Stimulated activated naive CD8-positive, alpha-beta T cell treated with anti-CD3 and anti-CD28 coated beads, Interleukin-15, amount 100 ng/mL, for 72 hours (primary cell): ENCODE measurements around the gene COL18A1.

Experiments used
- ATAC-seq: fragments of 150-1000 bp; cut with Tn5 transposase; 2 replicates; pipeline ENCODE4 v1.10.0; 2021; ENCODE audit warnings: mild to moderate bottlenecking, moderate library complexity
- DNase-seq, 2 donors: peaks; one replicate each; pipeline ENCODE4 v3.0.0; 2021 to 2022
- H3K27ac Mint-ChIP-seq, 2 donors: one replicate each; pipeline ENCODE4 v1.8.0; 2022; ENCODE audit warnings: mild to moderate bottlenecking in 2 of 2, mixed read lengths in 2 of 2, moderate library complexity in 2 of 2
- H3K27me3 Mint-ChIP-seq: one replicate; pipeline ENCODE4 v1.8.0; 2022; ENCODE audit warnings: mixed read lengths
- H3K4me1 Mint-ChIP-seq: one replicate; pipeline ENCODE4 v1.8.0; 2022; ENCODE audit warnings: mild to moderate bottlenecking, mixed read lengths
- H3K4me3 Mint-ChIP-seq, 2 donors: one replicate each; pipeline ENCODE4 v1.8.0; 2022; ENCODE audit warnings: mild to moderate bottlenecking in 2 of 2, mixed read lengths in 2 of 2, moderate library complexity in 1 of 2
- H3K9me3 Mint-ChIP-seq, 2 donors: one replicate each; pipeline ENCODE4 v1.8.0; 2022; ENCODE audit warnings: mixed read lengths in 2 of 2

Gene COL18A1

DNA sequence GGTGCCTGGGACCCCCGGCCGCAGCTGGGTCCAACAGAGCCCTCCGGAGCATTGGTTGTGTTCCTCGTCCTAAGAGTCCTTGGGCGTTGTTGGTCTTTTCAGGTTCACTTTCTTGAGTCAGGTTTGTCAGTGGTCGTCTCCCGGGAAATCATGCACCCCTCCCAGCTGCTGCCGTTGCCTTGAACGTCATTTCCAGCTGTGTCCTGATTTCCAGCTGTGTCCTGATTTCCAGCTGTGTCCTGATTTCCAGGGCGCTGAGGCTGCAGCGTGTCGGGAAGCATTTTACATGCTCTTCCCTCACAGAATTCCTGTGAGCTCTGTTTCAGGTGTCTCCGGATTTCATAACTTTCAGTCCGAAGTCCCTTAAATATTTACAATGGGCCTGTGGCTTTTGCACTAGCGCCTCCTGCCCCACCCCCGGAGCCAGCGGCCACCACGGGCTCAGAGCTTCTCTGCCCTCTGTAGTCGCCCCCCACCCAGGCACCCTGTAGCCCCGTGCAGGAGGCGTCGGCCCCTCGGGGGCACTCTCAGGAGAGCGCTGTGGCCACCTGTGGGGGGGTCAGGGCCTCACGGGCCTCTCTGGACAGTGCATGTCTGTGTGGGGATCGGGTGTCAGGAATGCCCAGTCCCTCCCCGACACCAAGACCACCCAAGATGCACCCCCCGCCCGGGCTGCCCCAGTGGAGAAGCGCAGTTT is 66.7 kb downstream of the COL18A1 start:
- Mint-ChIP-seq H3K9me3 (no peaks in the 10 kb centered on the region), H3K27me3 (no peaks in the 10 kb centered on the region), H3K4me1 (peaks cover 12% of the 10 kb centered on the region), H3K27ac (peak overlapping the region in 1 of 2 donors; percentile 50), H3K4me3 (peak overlapping the region in 1 of 2 donors; percentile 45)
- no peak for ATAC-seq
- no peak for DNase-seq

DNA sequence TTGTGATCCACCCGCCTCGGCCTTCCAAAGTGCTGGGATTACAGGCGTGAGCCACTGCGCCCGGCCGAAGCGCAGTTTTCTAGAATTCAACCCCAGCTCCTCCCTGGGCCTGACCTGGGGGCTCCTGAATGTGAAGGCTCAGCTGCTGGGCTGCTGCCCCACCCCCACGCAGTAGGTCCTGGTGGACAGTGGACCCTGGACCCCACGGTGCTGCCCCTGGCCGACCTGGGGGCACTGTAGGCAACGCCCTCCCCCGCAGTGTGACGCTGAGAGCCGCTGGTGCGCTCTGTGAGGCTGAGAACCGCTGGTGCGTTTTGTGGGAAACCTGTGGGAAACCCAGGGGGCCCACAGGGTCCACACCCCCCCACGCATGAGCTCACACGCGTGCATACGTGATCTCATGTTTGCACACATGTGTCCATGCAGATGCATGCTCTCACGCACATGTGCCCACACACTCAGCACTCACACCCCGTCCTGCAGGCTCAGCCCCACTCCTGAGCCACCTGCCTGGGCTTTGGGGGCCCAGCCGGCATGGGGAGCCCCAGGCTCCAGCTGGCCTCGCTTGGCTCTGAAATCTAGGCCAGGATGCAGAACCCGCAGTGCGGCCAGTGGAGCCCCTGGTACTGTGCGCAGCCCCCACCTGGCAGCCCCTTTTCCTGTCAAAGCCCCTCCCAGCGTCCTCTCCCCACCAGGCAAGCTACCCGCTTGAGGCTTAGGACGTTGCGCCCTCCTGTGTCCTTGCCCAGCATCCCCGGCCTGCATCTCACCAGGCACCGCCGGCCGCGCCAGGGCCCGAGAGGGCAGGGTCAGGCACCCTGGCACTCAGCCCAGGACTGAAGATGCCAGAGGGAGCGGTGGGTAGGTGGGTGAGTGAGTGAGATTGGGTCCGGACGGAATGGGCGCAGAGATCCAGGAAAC is 67.7 kb downstream of the COL18A1 start:
- H3K4me1 Mint-ChIP-seq, result peaks cover 12% of the 10 kb centered on the region
- H3K27ac Mint-ChIP-seq, result no peak overlapping the region
- DNase-seq (no peak), ATAC-seq (no peak)
- no peak overlapping the region for H3K4me3 Mint-ChIP-seq
- H3K9me3 Mint-ChIP-seq, result no peaks in the 10 kb centered on the region
- no peaks in the 10 kb centered on the region for H3K27me3 Mint-ChIP-seq

- Mint-ChIP-seq H3K27ac (no peak overlapping the region), H3K4me1 (peaks cover 22% of the 10 kb centered on the region), H3K27me3 (no peaks in the 10 kb centered on the region), H3K4me3 (no peak overlapping the region), H3K9me3 (no peaks in the 10 kb centered on the region)
- DNase-seq (no peak), ATAC-seq (no peak)
These were observed 68.7 kb downstream of the COL18A1 start for GRCh38 chr21:45473496-45474322.

DNA sequence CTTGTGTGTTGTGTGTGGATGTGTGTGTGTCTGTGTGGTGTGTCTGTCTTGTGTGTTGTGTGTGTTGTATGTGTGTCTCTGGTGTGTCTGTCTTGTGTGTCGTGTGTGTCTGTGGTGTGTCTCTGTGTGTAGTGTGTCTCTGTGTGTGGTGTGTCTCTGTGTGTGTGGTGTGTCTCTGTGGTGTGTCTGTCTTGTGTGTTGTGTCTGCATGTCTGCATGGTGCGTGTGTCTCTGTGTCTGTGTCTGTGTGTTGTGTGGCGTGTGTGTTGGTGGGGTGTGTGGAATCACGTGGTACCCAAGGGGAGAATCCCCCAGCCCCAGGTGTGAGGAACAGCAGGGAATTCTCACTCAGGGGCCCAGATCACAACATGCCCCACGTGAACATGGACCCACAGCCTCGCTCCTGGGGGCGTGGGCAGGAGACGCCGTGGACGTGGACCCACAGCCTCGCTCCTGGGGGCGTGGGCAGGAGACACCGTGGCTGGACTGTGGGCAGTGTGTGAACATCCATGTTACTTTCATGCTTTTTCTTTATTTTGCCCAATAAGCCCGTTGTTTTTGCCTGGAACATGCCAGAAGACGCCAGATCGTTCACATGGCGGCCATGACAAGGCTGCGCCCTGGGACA is 69.5 kb downstream of the COL18A1 start:
- ATAC-seq, result no peak
- no peak overlapping the region for H3K4me3 Mint-ChIP-seq
- no peaks in the 10 kb centered on the region for H3K27me3 Mint-ChIP-seq
- no peaks in the 10 kb centered on the region for H3K9me3 Mint-ChIP-seq
- no peak overlapping the region for H3K27ac Mint-ChIP-seq
- peaks cover 30% of the 10 kb centered on the region for H3K4me1 Mint-ChIP-seq
- DNase-seq, result no peak

GRCh38 chr21:45475004-45475685 is 70.2 kb downstream of the COL18A1 start:
- no peaks in the 10 kb centered on the region for H3K27me3 Mint-ChIP-seq
- no peak overlapping the region for H3K27ac Mint-ChIP-seq
- no peak for ATAC-seq
- H3K4me3 Mint-ChIP-seq, result no peak overlapping the region
- H3K4me1 Mint-ChIP-seq, result peaks cover 35% of the 10 kb centered on the region
- H3K9me3 Mint-ChIP-seq, result no peaks in the 10 kb centered on the region
- no peak for DNase-seq

DNA sequence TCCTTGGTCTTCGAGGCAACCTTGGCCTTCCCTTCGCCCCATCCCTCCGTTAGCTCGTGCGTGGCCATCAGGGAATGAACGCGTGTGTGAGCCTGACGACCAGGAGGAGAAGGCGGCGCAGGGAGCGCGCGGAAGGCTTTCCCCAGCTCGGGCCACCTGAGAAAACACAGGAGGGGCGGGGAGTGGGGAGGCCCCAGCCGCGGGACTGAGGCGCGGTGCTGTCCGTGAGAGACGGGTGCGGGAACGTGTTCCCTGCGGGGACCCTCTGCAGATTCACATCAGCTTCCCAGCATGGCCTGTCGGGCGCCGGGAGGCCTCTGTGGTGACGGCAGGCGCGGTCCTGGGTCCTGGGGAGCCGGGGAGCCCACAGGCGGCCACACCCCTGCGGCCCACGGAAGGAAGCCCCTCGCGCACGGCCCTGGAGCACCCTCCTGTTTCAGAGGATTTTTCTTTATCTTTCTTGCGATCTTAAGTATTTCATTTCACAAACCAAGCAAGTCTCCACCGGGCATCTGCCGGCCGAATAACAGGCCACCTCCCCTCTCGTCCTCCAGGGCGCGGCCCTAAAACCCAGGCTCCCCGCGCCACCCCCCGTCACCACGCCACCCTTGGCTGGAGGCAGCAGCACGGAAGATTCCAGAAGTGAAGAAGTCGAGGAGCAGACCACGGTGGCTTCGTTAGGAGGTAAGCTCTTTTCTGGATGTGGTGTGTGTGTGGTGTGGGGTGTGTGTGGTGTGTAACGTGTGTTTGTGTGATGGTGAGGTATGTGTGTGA is 71.0 kb downstream of the COL18A1 start:
- H3K4me1 Mint-ChIP-seq, result peaks cover 29% of the 10 kb centered on the region
- no peak overlapping the region for H3K4me3 Mint-ChIP-seq
- DNase-seq (no peak), ATAC-seq (no peak)
- H3K27ac Mint-ChIP-seq, result no peak overlapping the region
- no peaks in the 10 kb centered on the region for H3K9me3 Mint-ChIP-seq
- no peaks in the 10 kb centered on the region for H3K27me3 Mint-ChIP-seq

DNA sequence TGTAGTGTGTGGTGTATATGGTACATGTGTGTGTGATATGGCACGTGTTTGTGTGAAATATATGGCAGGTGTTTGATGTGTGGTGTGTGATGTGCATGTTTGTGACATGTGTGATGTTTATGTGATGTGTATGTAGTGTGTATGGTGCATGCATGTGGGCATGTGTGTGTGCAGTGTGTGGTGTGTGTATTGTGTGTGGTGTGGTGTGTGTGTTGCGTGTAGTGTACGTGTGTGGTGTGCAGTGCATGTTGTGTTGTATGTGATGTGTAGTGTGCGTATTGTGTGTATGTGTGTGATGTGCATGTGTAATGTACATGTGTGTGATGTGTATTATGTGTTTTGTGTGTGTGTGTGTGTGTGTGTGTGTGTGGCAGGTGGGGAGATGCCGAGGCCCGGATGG is 71.6 kb downstream of the COL18A1 start:
- Mint-ChIP-seq H3K27me3 (no peaks in the 10 kb centered on the region), H3K4me3 (peak overlapping the region in 1 of 2 donors; percentile 4), H3K27ac (no peak overlapping the region), H3K4me1 (peaks cover 23% of the 10 kb centered on the region), H3K9me3 (no peaks in the 10 kb centered on the region)
- DNase-seq (no peak), ATAC-seq (no peak)

- ATAC-seq (peak; percentile 25), DNase-seq (no peak)
- peaks cover 28% of the 10 kb centered on the region for H3K4me1 Mint-ChIP-seq
- no peaks in the 10 kb centered on the region for H3K9me3 Mint-ChIP-seq
- peak overlapping the region; percentile 86 to 88 for H3K4me3 Mint-ChIP-seq
- H3K27ac Mint-ChIP-seq, result peak overlapping the region; percentile 89 to 94
- no peaks in the 10 kb centered on the region for H3K27me3 Mint-ChIP-seq
These were observed 72.5 kb downstream of the COL18A1 start for GRCh38 chr21:45477176-45478114.

- Mint-ChIP-seq H3K9me3 (no peaks in the 10 kb centered on the region), H3K4me1 (peaks cover 35% of the 10 kb centered on the region), H3K27ac (peak overlapping the region; percentile 89 to 94), H3K27me3 (no peaks in the 10 kb centered on the region), H3K4me3 (peak overlapping the region; percentile 86 to 88)
- peak; percentile 77 for ATAC-seq
- DNase-seq, result peak; percentile 82 to 85
These were observed 73.3 kb downstream of the COL18A1 start for GRCh38 chr21:45478115-45478801.

GRCh38 chr21:45478816-45479669 is 74.1 kb downstream of the COL18A1 start:
- no peaks in the 10 kb centered on the region for H3K27me3 Mint-ChIP-seq
- ATAC-seq (no peak), DNase-seq (no peak)
- no peaks in the 10 kb centered on the region for H3K9me3 Mint-ChIP-seq
- peak overlapping the region in 1 of 2 donors; percentile 89 for H3K27ac Mint-ChIP-seq
- peaks cover 42% of the 10 kb centered on the region for H3K4me1 Mint-ChIP-seq
- H3K4me3 Mint-ChIP-seq, result peak overlapping the region; percentile 86 to 88

DNA sequence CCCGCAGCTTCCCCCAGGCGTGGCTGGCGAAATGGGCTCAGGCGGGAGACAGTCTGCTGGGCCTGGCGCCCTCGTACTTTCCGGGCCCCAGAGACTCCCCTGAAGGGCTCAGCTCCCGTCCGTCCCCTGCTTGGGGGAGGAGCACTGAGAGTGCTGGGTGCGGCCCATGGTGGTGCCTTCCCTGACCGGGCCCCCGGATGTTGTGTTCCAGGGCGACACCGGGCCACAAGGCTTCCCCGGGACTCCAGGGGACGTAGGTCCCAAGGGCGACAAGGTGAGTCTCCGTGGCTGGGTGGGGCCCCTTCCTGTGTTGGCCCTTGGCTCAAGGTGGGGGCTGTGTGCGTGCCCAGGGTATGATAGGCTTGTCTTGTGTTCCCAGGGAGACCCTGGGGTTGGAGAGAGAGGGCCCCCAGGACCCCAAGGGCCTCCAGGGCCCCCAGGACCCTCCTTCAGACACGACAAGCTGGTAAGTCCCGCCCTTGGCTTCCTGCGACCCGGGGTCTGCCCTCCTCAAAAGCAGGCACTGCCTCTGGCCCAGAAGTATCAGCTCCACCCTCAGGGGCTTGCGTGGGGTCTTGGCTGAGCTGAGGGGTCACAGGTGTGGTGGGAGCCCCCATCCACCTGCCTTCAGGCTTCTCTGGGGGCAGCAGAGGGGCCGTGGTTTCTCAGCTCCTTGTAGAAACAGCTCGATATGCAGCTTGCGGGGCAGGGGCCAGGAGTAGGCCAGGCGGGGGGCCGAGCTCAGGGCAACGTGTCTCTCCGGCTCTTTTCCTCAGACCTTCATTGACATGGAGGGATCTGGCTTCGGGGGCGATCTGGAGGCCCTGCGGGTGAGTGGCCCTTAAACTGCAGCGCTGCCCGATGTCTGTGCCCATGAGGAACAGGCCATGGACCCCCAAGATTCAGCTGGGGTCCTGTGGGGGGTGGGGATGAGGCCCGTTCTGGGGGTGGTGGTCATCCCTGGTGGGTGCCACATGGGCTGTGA is 75.0 kb downstream of the COL18A1 start:
- peak; percentile 15 for ATAC-seq
- Mint-ChIP-seq H3K4me3 (peak overlapping the region; percentile 40 to 86), H3K4me1 (peaks cover 46% of the 10 kb centered on the region), H3K27me3 (no peaks in the 10 kb centered on the region), H3K27ac (peak overlapping the region; percentile 4 to 88), H3K9me3 (no peaks in the 10 kb centered on the region)
- DNase-seq, result peak in 1 of 2 donors; percentile 30
